ENCODE data around the gene SIM2.

The SIM2 gene

GRCh38 chr21:36709030-36709867, 10.3 kb downstream of the SIM2 start:
- Histone ChIP-seq H3K9me2 (replicated peaks; ENCODE audit: control insufficient read depth, low read length) (no peaks in the 10 kb centered on the region), H3K36me3 (ENCODE audit: control insufficient read depth, low read length) (no peaks in the 10 kb centered on the region), H3K9me3 (ENCODE audit: control insufficient read depth, insufficient read depth, low read length) (no peaks in the 10 kb centered on the region), H3K4me1 (ENCODE audit: control insufficient read depth, low read length) (no peaks in the 10 kb centered on the region), H3K27me3 (ENCODE audit: control insufficient read depth, low read length) (peaks cover 40% of the 10 kb centered on the region), H3K79me2 (ENCODE audit: control insufficient read depth, low read length) (no peaks in the 10 kb centered on the region), H3K4me2 (ENCODE audit: low read length) (no peak overlapping the region), H4K20me1 (ENCODE audit: control insufficient read depth, insufficient read depth, low read depth, low read length) (no peaks in the 10 kb centered on the region), H3K27ac (ENCODE audit: low read depth, low read length) (no peak overlapping the region), H3K4me3 (ENCODE audit: low read length) (no peak overlapping the region), H3F3A (ENCODE audit: control insufficient read depth, insufficient read depth) (no peaks in the 10 kb centered on the region)
- TF ChIP-seq CTCF (IDR thresholded peaks at IDR 0.05; ENCODE audit: low read depth, low read length, poor library complexity, severe bottlenecking) (no peak), EZH2phosphoT487 (IDR thresholded peaks at IDR 0.05; ENCODE audit: borderline replicate concordance, low read length) (no peak)

- Histone ChIP-seq H3K4me1 (ENCODE audit: control insufficient read depth, low read length) (no peaks in the 10 kb centered on the region), H4K20me1 (ENCODE audit: control insufficient read depth, insufficient read depth, low read depth, low read length) (no peaks in the 10 kb centered on the region), H3K4me2 (ENCODE audit: low read length) (no peak overlapping the region), H3K4me3 (ENCODE audit: low read length) (no peak overlapping the region), H3K27ac (ENCODE audit: low read depth, low read length) (no peak overlapping the region), H3K9me3 (ENCODE audit: control insufficient read depth, insufficient read depth, low read length) (no peaks in the 10 kb centered on the region), H3K36me3 (ENCODE audit: control insufficient read depth, low read length) (no peaks in the 10 kb centered on the region), H3K9me2 (replicated peaks; ENCODE audit: control insufficient read depth, low read length) (no peaks in the 10 kb centered on the region), H3K27me3 (ENCODE audit: control insufficient read depth, low read length) (peaks cover 40% of the 10 kb centered on the region), H3F3A (ENCODE audit: control insufficient read depth, insufficient read depth) (no peaks in the 10 kb centered on the region), H3K79me2 (ENCODE audit: control insufficient read depth, low read length) (no peaks in the 10 kb centered on the region)
- TF ChIP-seq CTCF (IDR thresholded peaks at IDR 0.05; ENCODE audit: low read depth, low read length, poor library complexity, severe bottlenecking) = no peak
- TF ChIP-seq EZH2phosphoT487 (IDR thresholded peaks at IDR 0.05; ENCODE audit: borderline replicate concordance, low read length) = no peak
These were observed 11.2 kb downstream of the SIM2 start for GRCh38 chr21:36709868-36710728.

GRCh38 chr21:36710729-36711048, 11.8 kb downstream of the SIM2 start:
- Histone ChIP-seq H3K4me2 (ENCODE audit: low read length) (no peak overlapping the region), H3K9me3 (ENCODE audit: control insufficient read depth, insufficient read depth, low read length) (no peaks in the 10 kb centered on the region), H3K27ac (ENCODE audit: low read depth, low read length) (no peak overlapping the region), H3K4me3 (ENCODE audit: low read length) (no peak overlapping the region), H3K27me3 (ENCODE audit: control insufficient read depth, low read length) (peaks cover 35% of the 10 kb centered on the region), H3K36me3 (ENCODE audit: control insufficient read depth, low read length) (no peaks in the 10 kb centered on the region), H3K9me2 (replicated peaks; ENCODE audit: control insufficient read depth, low read length) (no peaks in the 10 kb centered on the region), H4K20me1 (ENCODE audit: control insufficient read depth, insufficient read depth, low read depth, low read length) (no peaks in the 10 kb centered on the region), H3K4me1 (ENCODE audit: control insufficient read depth, low read length) (no peaks in the 10 kb centered on the region), H3F3A (ENCODE audit: control insufficient read depth, insufficient read depth) (no peaks in the 10 kb centered on the region), H3K79me2 (ENCODE audit: control insufficient read depth, low read length) (no peaks in the 10 kb centered on the region)
- TF ChIP-seq EZH2phosphoT487 (IDR thresholded peaks at IDR 0.05; ENCODE audit: borderline replicate concordance, low read length) (0 out of 2 replicates have a peak, but pooled peaks have one; percentile 41), CTCF (IDR thresholded peaks at IDR 0.05; ENCODE audit: low read depth, low read length, poor library complexity, severe bottlenecking) (no peak)

Measured in DOHH2 (cell line).